ENCODE results near the gene SCTR.

GRCh38 chr2:119449521-119449920 is 74.8 kb downstream of the SCTR start:
- TF ChIP-seq FOSL1 (IDR thresholded peaks at IDR 0.05; ENCODE audit: insufficient read depth, low read depth, low read length), result no peak
- no peak for TF ChIP-seq EGR1 (IDR thresholded peaks at IDR 0.05; ENCODE audit: borderline replicate concordance, low read depth, low read length)
- no peak for TF ChIP-seq SAP30 (IDR thresholded peaks at IDR 0.05; ENCODE audit: insufficient read depth, insufficient replicate concordance, low read length)
- TF ChIP-seq CHD2 (IDR thresholded peaks at IDR 0.05; ENCODE audit: low read length), result no peak

All from H1 (cell line).